Eye (tissue), 1 donor: ENCODE results near the gene FAM118A.
"Not testable (repeated sequence)": the region's sequence is repeated elsewhere in the genome, so short reads cannot be mapped to it uniquely, and the experiment has no call there.

Experiments
- DNase-seq: peaks from one replicate; pipeline ENCODE4 v3.0.0-alpha.2; 2015

FAM118A gene

DNA sequence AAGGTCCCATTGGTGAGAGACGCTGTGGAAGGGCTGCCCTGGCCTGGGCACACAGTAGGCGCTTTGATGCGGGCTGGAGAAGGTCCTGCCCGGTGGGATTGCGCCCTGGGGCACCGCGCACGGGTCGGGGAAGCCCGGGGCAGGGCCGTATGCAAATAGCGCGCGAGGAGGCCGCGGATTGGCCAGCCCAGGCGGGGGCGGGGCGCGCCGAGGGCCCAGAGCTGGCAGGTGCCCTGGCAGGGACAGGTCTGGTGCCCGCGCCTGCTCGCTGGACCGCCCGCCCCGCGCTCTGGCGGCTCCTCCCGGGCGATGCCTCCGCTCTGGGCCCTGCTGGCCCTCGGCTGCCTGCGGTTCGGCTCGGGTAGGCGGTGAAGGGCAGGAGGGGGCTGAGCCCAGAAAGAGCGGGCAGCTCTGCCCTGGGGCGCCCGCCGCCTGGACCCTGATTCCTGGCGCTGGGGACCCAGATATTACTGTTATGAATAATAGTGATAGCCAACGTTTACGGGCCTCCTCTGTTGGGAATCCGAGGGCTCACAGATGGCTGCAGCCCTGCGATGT is 24.9 kb upstream of the FAM118A start, which contains the start of gene UPK3A:
UPK3A (plus strand) TSS at position 245 of the 558 bp plus-strand sequence; CDS start at position 310, 65 bp downstream.
- peak; percentile 57 for DNase-seq

DNA sequence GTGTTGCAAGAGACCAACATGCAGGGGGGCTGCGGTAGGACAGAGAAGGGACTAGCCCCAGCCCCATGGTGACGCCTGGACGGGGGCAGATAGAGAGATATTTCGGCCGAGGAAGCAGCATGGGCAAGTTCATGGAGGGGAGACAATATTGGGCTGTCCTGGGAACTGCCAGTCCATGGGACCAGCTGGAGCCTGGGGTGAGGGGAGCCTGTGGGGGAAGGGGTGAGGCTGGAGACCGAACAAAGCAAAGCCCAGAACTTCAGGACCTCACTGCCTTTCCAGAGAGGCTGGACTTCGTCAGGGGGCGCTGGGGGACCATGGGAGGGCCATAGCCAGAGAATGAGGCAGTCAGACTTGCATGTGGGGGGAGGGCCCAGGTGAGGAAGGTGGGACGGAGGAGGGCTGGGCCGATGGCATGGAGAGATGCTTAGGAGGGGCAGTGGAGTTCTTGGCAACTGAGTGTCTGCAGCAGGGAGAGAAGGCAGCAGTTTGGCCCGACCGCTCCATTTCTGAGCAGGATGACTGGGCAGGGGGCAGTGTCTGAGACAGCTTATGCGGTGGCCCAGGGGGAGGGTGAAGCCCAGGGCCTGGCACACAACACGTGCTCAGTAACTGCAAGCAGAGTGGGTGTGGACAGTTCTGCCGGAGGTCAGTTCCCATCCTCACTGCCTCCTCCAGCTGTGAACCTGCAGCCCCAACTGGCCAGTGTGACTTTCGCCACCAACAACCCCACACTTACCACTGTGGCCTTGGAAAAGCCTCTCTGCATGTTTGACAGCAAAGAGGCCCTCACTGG is 24.3 kb upstream of the FAM118A start:
- peak; percentile 50 for DNase-seq

DNA sequence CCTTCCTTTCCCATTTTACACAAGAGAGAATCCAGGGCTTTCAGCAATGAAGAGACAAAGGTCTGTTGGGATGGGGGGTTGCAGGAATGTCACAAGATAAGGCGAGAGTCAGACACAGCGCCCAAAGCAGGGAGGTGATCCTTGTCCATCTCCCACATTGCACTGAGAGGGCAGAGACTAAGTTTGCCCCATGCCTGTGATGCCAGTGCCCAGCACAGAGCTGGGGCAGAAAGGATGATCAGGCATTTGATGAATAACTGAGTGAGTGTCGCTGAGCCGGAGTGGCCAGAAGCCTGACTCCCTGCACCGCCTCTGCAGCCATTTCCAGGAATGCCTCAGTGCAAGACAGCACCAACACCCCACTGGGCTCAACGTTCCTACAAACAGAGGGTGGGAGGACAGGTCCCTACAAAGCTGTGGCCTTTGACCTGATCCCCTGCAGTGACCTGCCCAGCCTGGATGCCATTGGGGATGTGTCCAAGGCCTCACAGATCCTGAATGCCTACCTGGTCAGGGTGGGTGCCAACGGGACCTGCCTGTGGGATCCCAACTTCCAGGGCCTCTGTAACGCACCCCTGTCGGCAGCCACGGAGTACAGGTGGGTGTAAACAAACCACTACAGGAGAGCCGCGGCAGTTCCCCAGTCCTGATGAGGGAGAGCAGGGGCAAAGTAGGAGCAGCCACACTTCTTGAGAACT is 22.7 kb upstream of the FAM118A start:
- DNase-seq: no peak

DNA sequence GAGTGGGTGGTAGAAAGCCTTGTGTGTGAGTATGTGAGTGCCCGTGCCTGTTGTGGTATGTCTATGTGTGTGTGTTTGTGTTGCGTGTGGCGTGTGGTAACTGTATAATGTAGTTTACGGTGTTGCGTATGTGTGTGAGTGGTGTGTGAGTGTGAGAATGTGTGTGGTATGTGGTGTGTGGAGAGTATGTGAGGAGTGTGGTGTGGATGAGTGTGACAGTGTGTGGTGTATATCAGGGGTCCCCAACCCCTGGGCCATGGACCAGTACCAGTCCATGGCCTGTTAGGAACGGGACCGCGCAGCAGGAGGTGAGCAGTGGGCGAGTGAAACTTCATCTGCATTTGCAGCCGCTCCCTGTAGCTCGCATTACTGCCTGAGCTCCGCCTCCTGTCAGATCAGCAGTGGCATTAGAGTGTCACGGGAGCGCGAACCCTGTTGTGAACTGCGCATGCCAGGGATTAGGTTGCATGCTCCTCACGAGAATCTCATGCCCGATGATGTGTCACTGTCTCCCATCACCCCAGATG is 19.3 kb upstream of the FAM118A start:
- peak; percentile 82 for DNase-seq

DNA sequence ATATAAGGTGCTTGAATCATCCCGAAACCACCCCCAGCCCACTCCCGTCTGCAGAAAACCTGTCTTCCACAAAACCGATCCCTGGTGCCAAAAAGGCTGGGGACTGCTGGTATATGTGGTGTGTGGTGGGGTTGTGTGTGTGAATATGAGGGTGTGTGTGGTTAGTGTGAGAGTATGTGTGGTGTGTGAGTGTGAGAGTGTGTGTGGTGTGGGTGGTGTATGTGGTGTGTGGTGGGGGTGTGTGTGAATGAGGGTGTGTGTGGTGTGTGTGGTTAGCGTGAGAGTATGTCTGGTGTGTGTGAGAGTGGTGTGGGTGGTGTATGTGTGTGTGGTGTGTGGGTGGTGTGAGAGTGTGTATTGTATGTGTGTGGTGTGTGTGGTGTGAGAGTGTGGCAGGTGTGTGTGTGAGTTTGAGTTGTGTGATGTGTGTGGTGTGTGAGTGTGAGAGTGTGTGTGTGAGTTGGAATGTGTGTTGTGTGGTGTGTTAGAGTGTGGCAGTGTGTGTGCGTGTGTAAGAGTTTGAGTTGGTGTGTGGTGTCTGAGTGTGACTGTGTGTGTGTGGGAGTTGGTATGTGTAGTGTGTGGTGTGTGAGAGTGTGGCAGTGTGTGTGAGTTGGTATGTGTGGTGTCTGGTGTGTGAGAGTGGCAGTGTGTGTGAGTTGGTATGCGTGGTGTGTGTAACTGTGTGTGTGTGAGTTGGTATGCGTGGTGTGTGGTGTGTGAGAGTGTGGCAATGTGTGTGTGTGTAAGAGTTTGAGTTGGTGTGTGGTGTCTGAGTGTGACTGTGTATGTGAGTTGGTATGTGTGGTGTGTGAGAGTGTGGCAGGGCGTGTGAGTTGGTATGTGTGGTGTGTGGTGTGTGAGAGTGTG is 18.4 kb upstream of the FAM118A start:
- no peak for DNase-seq

DNA sequence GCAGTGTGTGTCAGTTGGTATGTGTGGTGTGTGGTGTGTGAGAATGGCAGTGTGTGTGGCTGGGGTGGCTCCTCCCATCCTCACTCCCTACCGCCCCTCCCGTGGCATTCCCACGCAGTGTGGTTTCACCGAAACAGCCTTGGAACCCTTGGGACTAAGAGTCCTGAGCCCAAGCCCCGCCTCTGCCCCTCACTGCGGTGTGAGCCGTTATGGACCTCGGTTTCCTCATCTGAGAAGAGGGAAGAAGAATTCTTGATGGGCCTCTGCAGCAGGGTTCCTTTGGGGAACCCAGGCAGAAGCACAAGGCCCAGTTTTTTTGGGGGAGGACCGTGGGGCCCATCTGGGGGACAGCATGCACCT is 17.8 kb upstream of the FAM118A start:
- DNase-seq: no peak

DNA sequence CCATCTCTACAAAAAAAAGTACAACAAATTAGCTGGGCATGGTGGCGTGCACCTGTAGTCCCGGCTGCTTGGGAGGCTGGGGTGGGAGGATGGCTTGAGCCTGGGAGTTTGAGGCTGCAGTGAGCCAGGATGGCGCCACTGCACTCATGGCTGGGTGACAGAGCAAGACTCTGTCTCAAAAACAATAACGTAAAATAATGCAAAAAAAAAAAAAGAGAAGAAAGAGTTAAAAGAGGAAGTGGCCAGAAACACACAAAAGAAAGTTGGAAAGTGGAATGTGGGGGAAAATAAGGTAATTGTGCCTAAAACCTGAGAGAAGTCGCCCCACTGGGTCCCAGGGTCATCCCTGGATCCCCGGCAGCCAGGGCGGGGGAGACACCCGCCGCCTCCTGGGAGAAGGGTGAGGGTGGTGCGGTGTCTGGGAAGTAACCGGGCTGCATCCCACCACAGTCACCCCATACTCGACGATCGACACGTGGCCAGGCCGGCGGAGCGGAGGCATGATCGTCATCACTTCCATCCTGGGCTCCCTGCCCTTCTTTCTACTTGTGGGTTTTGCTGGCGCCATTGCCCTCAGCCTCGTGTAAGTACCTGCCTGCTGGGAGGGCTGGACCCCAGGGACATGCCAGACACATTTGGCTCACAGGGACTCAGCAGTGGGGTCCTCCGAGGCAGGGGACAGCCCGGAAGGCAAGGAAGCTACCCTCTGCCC is 16.8 kb upstream of the FAM118A start:
- DNase-seq: no peak

DNA sequence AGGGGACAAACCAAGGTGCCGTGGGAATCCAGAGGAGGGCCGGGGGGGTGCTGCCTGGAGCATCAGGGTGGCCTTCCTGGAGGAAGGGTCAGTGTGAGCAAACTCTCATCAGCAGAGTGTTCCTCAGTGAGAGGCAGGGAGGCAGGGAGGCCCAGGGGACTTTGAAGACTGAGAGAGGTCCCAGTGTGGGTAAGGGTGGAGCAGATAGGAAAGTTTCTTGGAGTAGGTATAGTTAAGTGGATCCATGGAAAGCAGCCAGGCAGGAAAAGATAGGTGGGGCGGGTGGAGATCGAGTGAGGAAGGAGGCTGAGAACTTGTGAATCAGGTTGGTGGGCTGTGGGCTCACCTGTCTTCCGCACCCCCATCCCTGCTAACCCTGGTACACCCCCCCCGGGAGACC is 15.7 kb upstream of the FAM118A start:
- DNase-seq: no peak

DNA sequence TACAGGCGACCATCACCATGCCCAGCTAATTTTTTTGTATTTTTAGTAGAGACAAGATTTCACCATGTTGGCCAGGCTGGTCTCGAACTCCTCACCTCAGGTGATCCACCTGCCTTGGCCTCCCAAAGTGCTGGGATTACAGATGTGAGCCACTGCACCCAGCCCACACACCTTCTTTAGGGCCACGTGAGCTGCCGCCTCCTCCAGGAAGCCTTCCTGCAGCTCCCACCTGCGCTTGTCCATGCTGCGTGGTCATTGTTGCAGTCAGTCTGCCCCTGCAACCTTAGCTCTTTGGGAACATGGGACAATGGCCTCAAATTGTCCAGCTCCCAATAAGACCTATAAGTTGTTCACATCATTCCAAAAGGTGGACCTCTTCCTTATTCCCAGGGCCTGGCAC is 14.7 kb upstream of the FAM118A start:
- DNase-seq: not testable (repeated sequence)

DNA sequence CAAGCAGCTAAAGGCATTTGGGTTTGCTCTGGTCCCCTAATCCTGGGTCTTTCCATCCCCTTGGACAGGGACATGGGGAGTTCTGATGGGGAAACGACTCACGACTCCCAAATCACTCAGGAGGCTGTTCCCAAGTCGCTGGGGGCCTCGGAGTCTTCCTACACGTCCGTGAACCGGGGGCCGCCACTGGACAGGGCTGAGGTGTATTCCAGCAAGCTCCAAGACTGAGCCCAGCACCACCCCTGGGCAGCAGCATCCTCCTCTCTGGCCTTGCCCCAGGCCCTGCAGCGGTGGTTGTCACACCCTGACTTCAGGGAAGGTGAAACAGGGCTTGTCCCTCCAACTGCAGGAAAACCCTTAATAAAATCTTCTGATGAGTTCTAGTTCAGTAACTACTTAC is 14.2 kb upstream of the FAM118A start:
- no peak for DNase-seq

DNA sequence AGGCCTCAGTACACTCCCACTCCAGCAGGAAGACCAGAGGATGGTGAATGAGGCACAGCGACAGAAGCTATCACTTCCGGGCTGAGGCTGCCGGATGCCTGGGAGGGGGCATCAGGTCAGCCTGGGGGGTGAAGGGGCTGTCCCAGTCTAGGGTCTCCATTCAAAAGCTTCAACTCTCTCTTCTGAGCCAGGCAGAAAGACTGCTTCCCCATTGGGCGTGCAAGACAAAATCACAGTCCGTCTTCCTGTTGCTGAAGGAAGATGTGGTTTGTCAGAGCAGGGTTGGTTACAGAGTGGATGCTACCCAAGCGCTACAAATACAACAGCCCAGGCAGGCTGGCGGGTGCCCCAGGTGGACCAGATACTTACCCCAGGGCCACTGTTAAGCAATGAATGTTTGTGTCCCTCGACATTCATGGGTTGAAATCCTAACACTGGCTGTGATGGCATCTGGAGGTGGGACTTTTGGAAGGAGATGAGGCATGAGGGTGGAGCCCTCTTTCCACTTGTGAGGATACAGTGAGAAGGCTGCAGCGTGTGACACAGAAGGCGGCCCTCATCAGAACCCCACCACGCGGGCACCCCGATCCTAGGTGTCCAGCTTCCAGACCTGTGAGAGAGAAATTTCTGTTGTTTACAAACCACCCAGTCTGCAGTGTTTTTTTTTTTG is 13.0 kb upstream of the FAM118A start:
- DNase-seq: no peak

DNA sequence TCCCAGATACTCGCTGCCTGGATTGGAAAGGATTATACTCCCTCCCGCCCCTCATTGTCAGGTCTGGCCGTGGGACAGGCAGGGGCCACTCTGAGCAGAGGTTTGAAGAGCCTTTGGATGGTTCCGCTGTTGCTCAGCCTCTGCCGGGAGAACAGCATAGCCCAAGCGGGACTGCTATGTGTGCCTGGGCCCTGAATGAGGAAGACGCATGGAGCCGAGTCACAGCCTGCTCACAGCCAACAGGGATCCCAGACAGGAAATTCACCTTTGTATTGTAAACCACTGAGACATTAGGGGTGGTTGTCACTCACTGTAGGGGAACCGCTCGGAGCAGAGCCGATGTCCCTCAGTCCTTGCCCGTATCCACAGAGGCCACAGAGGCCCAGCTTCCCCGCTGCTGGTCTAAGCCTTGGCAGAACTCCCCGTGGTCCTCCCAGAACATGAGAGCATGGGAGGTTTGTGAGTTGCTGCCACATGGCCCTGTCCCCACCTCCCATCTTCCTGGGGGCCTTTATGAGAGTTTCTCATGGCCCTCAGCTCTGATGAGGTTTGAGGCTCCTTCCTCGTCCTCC is 10.7 kb upstream of the FAM118A start:
- no peak for DNase-seq

DNA sequence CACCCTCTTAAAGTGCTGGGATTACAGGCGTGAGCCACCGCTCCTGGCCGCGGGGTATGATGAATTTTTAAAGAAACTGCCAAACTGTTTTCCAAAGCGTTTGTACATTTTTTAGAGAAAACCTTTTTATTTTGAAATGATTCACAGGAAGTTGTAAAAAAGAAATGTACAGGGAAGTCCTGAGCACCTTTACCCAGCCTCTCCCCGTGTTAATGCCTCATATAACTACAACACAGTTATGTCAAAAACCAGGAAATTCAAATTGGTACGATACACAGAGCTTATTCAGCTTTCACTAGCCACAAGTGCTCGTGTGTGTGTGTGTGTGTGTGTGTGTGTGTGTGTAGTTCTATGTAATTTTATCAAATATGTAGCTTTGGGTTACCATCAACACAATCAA is 7.0 kb upstream of the FAM118A start:
- DNase-seq: no peak

DNA sequence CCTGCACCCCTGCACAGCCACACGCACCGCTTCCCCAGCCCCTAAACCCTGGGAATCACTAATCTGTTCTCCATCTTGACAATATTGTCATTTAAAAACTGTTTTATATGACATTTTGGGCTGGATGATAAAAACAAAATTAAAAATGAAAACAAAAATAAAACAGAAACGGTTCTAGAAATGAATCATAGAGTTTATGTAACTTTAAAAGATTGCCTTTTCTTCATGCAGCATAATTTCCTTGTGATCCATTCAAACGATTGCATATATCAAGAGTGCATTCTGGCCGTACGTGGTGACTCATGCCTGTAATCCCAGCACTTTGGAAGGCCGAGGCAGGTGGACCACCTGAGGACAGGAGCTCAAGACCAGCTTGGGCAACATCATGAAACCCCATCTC is 6.6 kb upstream of the FAM118A start:
- DNase-seq: no peak

DNA sequence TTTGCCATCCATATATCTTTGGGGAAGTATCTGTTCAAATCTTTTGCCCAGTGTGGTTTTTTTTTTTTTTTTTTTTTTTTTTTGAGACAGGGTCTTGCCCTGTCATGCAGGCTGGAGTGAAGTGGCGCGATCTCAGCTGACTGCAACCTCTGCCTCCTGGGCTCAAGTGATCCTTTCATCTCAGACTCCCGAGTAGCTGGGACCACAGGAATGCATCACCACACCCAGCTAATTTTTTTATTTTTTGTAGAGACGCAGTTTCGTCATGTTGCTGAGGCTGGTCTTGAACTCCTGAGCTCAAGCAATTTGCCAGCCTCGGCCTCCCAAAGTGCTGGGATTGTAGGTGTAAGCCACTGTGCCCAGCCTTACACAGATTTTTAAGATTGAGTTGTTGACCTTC is 4.8 kb upstream of the FAM118A start:
- DNase-seq: no peak

DNA sequence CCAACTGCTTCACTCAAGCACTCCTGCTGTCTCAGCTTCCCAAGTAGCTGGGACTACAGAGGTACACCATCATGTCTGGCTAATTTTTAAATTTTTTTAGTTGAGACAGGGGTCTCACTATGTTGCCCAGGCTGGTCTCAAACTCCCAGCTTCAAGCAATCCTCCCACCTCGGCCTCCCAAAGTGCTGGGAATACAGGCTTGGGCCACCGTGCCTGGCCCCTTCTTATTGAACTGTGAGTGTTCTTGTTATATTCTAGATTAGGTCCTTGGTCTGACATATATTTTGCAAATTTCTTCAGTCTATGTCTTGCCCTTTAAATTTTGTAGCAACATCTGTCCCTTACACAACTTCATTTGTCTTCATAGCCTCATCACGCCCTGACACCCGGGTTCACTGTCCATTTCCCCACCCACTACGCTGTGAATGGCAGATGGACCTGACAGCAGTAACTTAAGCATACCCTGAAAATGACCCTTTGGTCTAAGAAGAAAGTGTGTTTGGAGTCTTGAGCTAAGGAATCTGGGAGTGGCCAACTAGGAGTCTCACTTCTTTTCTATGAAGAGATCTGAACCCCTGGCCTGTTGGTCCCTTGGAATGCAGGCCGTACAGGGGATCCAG is 4.2 kb upstream of the FAM118A start:
- DNase-seq: no peak

DNA sequence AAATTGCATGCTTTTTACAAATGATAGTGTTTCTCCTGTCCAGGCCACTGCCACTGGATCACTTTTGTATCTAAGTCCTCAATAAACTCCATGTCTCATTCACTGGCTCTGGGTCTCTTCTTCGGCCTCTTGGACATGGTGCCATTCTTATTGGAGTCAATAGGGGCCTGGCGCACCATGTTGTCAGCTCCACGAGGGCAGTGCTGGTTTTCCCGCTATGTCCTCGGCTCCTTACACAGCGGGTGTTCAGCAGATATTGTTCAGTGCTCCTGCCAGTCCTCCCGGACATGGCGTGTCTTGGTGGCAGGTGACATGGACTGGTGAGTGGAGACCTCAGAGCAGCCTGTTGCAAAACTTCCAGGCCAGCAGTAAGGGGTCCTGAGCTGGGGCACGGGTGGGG is 3.6 kb upstream of the FAM118A start:
- no peak for DNase-seq

DNA sequence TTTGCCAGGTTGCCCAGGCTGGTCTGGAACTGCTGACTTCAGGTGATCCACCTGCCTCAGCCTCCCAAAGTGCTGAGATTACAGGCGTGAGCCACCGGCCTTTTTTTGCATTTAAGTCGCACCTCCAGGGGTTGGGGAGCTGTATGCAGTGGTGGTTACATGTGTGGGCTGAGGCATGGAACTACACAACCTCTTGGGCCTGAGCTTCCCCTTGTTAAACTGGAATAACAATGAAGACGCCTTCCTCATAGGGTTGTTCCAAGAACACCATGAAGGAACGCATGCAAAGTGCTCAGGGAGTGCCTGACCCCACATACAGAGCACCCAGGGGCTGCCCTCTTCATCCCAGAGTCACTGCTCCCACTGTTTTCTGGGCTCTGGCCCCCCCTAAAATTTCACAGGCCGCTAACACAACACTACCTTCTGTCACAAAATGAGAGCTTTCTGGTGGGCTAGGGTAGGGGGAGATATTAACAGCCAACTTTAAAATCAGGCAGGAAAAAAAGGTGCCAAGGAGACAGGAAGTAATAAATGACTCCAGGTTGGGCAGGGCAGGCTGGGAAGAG is 1.3 kb upstream of the FAM118A start:
- no peak for DNase-seq

DNA sequence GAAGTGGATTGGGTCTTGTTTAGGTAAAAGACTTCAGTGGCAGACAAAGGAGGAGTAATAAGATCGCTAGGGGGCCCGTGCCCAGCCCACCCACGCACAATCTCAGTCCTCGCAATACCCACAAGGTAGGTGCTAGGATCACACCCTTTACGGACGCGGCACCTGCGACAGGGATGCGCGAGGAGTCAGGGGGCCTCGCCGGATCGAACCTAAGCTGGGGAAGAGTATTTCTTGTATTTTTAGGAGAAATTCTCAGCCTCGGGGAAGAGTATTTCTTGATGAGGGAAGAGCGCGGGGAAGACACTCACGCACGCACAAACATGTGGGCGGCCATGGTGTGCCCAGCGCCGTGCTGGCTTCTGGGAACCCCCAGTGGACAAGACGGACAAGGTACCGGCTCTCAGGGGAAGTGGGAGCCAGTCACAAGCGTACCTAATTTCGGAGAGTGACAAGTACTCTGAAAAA is 745 bp upstream of the FAM118A start:
- DNase-seq: no peak

DNA sequence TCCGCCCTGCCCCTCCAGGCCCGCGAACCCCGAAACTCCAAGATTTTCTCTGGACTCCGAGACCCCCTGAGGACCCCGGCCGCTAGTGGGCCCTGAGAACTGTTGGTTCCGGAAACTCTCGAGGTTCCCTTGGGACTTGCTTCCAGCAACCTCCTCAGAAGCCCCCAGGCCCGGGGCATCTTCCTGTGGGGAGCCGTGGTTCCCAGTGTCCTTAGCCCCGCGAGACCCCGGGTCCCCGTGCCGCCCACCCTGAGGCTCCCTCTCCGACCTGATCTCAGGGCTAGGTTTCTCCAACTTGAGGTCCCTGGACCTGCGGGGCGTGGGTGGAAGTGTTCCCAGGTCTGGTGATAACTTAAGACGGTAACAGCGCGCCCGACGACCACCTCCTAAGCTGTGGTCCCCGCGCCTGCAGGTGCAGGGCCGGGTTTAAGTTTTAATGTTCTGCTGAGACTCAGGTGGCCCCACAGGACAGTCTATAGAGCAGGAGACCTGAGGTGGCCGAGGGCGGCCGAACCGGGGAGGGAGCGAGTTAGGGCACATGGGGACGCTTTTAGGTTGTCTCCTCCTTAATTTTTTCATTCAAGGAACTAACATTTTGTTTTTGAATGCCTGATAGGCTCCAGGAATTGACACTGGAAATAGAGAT is 720 bp downstream of the FAM118A start:
- DNase-seq: peak; percentile 61
